Stimulated activated memory B cell treated with anti-CD40 and anti-IgM and Interleukin-4, amounts not matched to agents 10 μg/mL and 1 μg/mL and 100 μg/mL, for 72 hours (primary cell): ENCODE results near the gene GCK.

Experiments
- ATAC-seq: fragments of 150-1000 bp; cut with Tn5 transposase; 2 replicates; pipeline ENCODE4 v1.10.0; 2021
- H3K27ac Mint-ChIP-seq: one replicate; pipeline ENCODE4 v1.8.0; 2022; ENCODE audit warnings: mild to moderate bottlenecking, mixed read lengths
- H3K27me3 Mint-ChIP-seq: one replicate; pipeline ENCODE4 v1.8.0; 2022; ENCODE audit warnings: mixed read lengths
- H3K36me3 Mint-ChIP-seq: one replicate; pipeline ENCODE4 v1.8.0; 2022; ENCODE audit warnings: mixed read lengths
- H3K4me1 Mint-ChIP-seq: one replicate; pipeline ENCODE4 v1.8.0; 2022; ENCODE audit warnings: mixed read lengths
- H3K4me3 Mint-ChIP-seq: one replicate; pipeline ENCODE4 v1.8.0; 2022; ENCODE audit warnings: mild to moderate bottlenecking, moderate library complexity, mixed read lengths
- H3K9me3 Mint-ChIP-seq: one replicate; pipeline ENCODE4 v1.8.0; 2022; ENCODE audit warnings: mixed read lengths

GCK gene

DNA sequence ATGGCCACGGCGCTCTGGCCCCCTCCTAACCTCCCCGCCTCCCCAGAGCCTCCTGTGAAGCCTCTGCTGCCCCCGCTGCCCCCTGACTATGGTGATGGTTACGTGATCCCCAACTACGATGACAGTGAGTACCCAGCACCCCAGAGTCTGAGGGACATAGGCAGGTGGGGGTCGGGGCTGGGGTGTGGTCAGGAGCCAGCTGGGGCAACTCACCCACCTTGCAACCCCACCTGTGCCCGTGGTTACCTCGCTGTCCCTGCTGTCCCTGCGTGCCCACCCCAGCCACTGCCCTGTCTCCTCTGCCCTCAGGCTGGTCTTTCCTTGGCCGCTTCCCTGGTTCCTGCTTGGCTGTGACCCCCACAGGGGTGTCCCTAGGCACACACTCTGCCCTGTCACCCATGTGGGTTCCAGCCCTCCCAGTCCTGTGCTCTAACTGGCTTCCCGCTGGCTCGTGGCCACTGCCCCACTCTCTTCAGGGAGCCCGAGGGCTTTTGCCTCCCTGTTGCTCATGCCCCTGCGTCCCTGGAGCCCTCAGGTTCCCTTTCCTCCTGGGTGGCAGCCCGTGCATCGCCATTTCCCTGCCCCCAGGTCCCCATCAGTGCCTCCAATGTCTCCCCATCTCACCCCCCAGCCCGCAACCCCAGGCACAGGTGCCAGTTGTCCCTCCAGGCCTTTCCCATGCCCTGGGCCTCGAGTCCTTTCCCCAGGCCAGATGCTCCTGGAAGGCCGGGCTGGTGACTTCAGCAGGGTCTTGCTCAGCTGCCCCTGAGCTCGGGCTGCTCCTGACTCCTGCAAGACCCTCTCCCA is 81.1 kb downstream of the GCK start:
- Mint-ChIP-seq H3K4me3 (no peak overlapping the region), H3K4me1 (peaks cover 20% of the 10 kb centered on the region), H3K36me3 (peaks cover 12% of the 10 kb centered on the region), H3K9me3 (no peaks in the 10 kb centered on the region), H3K27ac (no peak overlapping the region), H3K27me3 (peaks cover 34% of the 10 kb centered on the region)
- no peak for ATAC-seq

DNA sequence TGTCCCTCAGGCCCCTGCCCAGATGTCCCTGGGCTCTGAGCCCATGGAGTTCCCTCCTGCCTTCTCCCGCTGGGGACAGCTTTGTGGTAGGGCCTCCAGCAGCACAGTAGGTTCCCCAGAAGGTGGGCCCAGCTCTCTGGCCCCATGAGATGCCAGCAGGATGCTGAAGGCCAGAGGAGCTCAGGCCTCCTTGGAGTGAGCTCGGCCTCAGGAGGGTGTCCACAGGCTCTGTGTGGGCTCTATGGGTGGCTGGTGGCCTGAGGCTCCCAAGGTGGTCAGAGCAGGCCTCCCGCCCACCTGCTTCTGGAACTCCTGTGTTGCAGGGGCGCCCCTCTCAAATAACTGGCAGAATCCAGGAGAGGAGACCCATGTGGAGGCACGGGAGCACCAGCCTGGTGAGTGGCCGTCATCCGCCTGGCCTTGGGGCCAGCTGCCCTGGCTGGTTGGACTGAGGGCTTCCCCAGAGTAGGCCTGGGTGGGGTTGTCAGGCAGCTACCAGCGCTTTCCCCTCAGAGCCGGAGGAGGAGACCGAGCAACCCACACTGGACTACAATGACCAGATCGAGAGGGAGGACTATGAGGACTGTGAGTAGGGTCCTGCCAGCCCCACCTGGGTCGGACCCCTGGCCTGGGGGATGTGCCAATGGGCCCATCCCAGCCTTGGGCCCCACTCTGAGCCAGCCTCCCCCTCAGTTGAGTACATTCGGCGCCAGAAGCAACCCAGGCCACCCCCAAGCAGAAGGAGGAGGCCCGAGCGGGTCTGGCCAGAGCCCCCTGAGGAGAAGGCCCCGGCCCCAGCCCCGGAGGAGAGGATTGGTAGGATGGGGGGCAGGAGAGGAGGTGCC is 81.9 kb downstream of the GCK start:
- Mint-ChIP-seq H3K27me3 (peaks cover 37% of the 10 kb centered on the region), H3K4me3 (no peak overlapping the region), H3K36me3 (peaks cover 4% of the 10 kb centered on the region), H3K9me3 (no peaks in the 10 kb centered on the region), H3K27ac (no peak overlapping the region), H3K4me1 (peaks cover 26% of the 10 kb centered on the region)
- no peak for ATAC-seq

DNA sequence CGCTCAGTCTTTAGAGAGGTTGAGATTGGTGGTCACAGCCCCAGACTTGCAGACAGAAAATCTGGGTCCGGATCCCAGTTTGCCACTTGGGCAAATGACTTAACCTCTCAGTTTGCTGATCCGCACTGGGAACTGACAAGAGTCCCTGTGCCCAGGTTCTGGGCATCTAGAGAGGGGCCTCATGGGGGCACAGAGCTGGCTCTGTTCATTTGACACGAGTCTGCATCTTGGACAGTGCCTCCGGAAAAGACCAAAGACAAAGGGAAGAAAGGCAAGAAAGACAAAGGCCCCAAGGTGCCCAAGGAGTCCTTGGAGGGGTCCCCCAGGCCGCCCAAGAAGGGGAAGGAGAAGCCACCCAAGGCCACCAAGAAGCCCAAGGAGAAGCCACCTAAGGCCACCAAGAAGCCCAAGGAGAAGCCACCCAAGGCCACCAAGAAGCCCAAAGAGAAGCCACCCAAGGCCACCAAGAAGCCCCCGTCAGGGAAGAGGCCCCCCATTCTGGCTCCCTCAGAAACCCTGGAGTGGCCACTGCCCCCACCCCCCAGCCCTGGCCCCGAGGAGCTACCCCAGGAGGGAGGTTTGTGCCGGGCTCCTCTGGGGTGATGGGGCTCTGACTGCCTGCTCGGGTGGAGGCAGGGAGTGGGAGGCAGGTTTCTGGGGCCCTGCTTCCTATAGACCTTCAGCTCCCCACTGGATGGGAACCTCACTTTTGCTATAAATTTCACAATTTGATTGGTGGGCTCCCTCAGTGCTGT is 82.8 kb downstream of the GCK start:
- Mint-ChIP-seq H3K4me3 (no peak overlapping the region), H3K9me3 (no peaks in the 10 kb centered on the region), H3K36me3 (no peaks in the 10 kb centered on the region), H3K27ac (peak overlapping the region; percentile 3), H3K27me3 (peaks cover 37% of the 10 kb centered on the region), H3K4me1 (peaks cover 31% of the 10 kb centered on the region)
- no peak for ATAC-seq

DNA sequence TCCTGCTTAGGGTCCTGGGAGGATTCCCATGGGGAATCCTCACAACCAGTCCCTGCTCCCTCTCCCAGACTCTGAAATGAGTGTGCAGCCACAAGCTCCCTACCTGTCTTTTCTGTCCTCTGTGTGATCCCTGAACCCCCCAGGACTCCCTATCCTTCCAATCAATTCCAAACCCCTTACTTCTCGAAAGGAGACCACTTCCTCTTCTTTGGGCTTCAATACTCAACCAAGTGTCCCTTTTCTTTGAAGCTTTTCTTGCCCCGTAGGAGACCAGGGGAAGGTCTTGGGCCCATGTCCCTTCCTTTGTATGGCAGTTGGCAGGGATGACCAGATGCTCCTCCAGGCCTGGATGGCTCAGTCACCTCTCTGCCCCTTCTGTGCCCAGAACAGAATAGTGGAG is 83.4 kb downstream of the GCK start:
- no peaks in the 10 kb centered on the region for H3K9me3 Mint-ChIP-seq
- H3K4me1 Mint-ChIP-seq: peaks cover 38% of the 10 kb centered on the region
- no peaks in the 10 kb centered on the region for H3K36me3 Mint-ChIP-seq
- peaks cover 37% of the 10 kb centered on the region for H3K27me3 Mint-ChIP-seq
- peak overlapping the region; percentile 3 for H3K27ac Mint-ChIP-seq
- no peak for ATAC-seq
- H3K4me3 Mint-ChIP-seq: peak overlapping the region; percentile 3

DNA sequence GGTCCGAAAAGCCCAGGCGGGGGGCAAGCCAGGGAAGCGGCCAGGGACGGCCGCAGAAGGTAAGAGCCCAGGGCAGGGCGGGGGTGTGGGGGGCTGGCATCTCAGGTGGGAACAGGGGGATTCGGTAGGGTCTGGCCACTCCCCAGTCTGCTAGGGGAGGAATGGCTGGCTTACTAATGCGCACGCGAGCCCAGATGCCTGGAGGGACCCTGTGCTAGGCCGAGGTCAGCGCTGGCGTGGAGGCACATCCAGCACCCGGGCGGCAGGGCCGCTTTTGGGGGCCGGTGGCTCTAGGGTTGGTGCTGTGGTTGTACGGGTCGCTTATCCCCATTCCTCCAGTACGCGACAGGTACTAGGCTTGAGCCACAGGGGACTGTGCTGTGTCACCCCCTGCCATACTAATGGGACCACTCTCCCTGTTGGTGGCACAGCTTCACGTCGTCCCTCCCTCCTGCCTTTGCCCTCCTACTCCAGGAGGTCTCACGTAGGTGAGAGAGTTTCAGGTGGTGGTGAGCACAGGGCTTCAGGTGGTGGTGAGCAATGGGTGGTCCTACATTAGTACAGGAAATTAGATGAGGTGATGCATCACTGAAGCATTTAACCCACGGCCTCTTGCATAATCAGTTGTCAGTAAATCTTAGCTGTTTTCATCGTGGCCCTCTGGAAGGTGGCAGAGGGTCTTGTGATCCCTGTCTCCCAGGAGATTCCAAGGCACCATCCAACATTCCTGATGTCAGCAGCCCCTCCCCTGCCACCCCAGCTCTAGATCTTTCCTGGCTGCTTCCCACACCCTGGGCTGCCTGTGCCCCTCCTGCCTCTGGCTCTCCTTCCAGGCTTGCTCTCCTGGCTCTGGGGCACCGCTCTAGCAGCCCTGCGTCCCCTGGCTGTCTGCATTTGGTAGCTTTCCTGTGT is 84.1 kb downstream of the GCK start:
- peaks cover 37% of the 10 kb centered on the region for H3K27me3 Mint-ChIP-seq
- ATAC-seq: no peak
- H3K27ac Mint-ChIP-seq: peak overlapping the region; percentile 3
- H3K36me3 Mint-ChIP-seq: no peaks in the 10 kb centered on the region
- peak overlapping the region; percentile 56 for H3K4me3 Mint-ChIP-seq
- no peaks in the 10 kb centered on the region for H3K9me3 Mint-ChIP-seq
- peaks cover 44% of the 10 kb centered on the region for H3K4me1 Mint-ChIP-seq

DNA sequence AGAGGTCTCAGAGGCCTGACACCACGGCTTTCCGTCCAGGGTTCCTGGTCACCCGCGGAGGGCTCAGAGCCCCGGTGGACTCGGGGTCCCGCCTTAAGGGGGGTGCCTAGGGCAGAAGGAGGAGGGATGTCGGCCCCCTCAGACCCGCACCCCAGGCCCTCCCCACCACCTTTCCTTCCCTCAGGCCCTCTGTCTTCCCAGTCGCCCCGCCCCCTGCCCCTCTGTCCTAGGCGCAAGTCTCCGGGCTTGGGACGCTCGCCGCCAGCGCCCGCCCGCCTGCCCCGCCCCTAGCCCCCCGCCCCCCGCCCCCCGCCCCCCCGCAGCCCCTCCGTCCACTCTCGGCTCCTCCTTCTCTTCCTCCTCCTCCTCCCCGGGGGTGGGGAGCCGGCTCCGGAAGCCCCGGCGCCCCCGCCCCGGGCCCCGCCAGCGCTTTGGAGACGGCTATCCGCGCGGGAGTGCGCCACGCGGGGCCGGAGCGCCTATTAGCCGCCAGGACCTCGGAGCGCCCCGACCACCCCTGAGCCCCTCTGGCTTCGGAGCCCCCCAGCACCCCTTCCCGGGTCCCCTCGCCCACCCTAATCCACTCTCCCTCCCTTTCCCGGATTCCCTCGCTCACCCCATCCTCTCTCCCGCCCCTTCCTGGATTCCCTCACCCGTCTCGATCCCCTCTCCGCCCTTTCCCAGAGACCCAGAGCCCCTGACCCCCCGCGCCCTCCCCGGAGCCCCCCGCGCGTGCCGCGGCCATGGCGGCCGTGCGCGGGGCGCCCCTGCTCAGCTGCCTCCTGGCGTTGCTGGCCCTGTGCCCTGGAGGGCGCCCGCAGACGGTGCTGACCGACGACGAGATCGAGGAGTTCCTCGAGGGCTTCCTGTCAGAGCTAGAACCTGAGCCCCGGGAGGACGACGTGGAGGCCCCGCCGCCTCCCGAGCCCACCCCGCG is 85.0 kb downstream of the GCK start, which contains the start of gene AEBP1:
TSS of gene AEBP1 (plus strand) at position 423 of the 937 bp plus-strand sequence. CDS start at position 744, 321 bp downstream.
- no peaks in the 10 kb centered on the region for H3K9me3 Mint-ChIP-seq
- peak within 1 kb of the TSS; percentile 56 for H3K4me3 Mint-ChIP-seq
- peaks cover 37% of the 10 kb centered on the region for H3K27me3 Mint-ChIP-seq
- no peaks in the 10 kb centered on the region for H3K36me3 Mint-ChIP-seq
- peak within 1 kb of the TSS; percentile 53 for H3K27ac Mint-ChIP-seq
- ATAC-seq: peak; percentile 56
- peaks cover 44% of the 10 kb centered on the region for H3K4me1 Mint-ChIP-seq

DNA sequence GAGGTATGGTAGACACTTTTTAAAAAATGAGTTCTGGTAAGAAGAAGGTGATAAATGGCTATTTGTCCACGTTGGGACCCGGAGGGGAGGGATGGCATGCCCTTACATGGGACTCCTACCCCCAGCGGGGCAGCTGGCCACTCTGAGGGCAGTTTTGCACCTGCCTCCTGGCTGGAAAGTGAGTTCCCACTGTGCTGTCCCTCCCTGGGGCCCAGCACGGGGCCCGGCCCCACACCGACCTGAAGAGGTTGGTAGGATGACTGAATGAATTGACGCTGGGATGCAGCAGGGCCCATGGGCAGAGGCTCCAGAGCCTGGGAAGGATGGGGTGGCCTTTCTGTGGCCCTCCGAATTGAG is 85.7 kb downstream of the GCK start:
- Mint-ChIP-seq H3K36me3 (no peaks in the 10 kb centered on the region), H3K27ac (peak overlapping the region; percentile 53), H3K27me3 (peaks cover 32% of the 10 kb centered on the region), H3K9me3 (no peaks in the 10 kb centered on the region), H3K4me3 (peak overlapping the region; percentile 28), H3K4me1 (peaks cover 44% of the 10 kb centered on the region)
- no peak for ATAC-seq

DNA sequence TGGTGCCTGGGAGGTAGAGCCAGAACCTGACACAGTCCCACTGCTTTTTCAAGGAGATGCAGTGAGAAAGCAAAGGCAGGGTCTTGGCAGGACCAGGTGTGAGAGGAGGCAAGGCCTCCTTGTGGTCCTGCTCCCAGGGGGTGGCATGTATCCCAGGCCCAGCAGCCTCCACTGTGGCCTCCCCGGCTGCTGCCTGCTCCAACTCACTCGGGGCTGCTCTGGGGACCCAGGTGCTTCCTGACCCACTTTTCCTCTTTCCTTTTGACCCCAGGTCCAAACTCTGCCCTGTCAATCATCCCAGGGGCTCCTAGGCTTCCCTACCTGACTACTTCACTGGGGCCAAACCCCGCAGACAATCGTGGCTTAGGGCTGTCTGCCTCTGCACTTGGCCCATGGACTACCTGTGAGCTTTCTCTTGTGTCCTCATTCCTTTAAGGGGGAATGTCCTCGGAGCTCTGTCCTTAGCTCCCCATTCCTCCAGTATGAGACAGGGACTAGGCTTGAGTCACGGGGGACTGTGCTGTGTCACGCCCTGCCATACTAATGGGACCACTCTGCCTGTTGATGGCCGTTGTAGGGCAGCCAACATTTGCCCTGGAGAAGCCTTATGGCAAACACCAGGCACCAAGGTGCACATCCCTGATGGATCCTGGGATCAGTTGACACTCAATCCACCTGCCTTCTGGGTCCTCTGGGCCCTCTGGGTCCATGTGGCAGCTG is 86.2 kb downstream of the GCK start:
- H3K27ac Mint-ChIP-seq: peak overlapping the region; percentile 53
- H3K4me3 Mint-ChIP-seq: peak overlapping the region; percentile 28
- peaks cover 46% of the 10 kb centered on the region for H3K4me1 Mint-ChIP-seq
- H3K27me3 Mint-ChIP-seq: peaks cover 27% of the 10 kb centered on the region
- no peaks in the 10 kb centered on the region for H3K9me3 Mint-ChIP-seq
- ATAC-seq: no peak
- no peaks in the 10 kb centered on the region for H3K36me3 Mint-ChIP-seq

DNA sequence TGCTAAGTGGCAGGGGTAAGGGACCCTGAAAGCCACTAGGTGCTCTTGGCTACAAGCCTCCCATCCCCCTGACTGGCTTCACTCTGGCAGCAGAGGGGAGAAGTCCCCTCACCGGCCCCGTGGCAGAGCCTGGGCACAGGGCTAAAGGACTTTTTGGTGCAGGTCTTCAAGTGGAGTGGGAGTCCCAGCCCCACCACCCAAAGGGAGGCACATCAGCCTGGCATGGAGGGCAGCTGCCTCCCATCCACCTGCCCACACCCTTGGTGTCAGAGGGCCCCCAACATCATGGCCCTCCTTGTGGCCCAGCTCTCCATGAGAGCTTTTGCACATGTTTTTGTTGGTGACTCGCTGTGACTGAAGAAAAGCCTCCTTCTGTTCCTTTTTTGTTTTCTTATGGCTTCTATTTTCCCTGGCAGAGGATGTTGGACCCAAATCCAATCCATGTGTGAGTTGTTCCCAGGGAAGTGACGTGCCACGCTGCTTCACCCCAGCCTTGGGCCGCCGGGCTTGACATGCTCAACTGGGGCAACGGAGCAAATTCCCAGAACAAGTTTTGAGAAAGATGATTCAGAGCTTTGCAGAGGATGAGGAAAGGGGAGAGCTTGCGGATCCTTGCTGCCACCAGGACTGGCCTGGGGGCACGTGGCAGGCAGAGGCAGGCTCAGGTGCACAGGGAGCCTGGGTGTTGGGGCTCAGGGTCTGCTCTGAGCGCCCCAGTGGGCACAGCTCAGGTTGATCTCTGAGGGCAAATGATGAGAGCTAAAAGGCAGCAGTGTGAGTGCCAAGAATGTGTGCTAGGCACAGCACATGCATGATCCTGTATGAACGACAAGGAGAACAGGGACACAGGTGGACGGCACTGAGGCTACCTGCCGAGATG is 87.0 kb downstream of the GCK start:
- H3K36me3 Mint-ChIP-seq: no peaks in the 10 kb centered on the region
- H3K27ac Mint-ChIP-seq: peak overlapping the region; percentile 26
- ATAC-seq: no peak
- H3K9me3 Mint-ChIP-seq: no peaks in the 10 kb centered on the region
- H3K4me3 Mint-ChIP-seq: no peak overlapping the region
- H3K27me3 Mint-ChIP-seq: peaks cover 27% of the 10 kb centered on the region
- H3K4me1 Mint-ChIP-seq: peaks cover 54% of the 10 kb centered on the region

DNA sequence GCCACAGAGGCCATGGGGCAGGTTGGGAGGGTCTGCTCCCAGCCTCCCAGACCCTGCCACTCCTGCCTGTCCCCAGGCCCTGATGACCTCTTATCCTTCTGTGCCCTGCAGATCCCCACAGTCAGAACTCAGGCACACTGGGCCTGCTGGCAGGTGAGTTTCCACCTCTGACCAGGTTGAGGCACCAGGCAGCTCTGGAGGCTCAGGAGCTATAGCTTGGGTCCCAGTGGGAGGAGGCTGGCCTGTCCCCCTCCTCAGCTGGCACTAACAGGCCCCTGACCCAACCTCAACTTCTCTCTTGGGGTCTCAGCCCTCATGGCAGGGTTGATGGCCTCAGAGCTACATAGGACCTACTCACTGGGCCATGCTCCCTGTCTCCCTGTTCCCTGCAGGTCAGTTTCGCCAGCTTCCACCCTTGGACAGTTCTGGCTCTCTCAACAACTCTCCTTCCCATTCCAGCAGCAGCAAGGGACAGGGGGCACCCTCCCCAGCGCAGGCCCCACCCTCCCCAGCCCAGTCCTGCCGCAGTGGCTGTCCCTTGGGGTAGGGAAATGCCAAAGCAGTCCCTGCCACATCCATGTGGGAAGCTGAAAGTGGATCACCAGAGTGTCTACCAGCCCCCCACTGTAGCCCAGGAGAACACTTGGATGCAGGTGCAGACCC is 87.8 kb downstream of the GCK start:
- no peak for ATAC-seq
- no peaks in the 10 kb centered on the region for H3K36me3 Mint-ChIP-seq
- H3K4me3 Mint-ChIP-seq: no peak overlapping the region
- peaks cover 61% of the 10 kb centered on the region for H3K4me1 Mint-ChIP-seq
- peak overlapping the region; percentile 61 for H3K27ac Mint-ChIP-seq
- no peaks in the 10 kb centered on the region for H3K9me3 Mint-ChIP-seq
- H3K27me3 Mint-ChIP-seq: peaks cover 26% of the 10 kb centered on the region

DNA sequence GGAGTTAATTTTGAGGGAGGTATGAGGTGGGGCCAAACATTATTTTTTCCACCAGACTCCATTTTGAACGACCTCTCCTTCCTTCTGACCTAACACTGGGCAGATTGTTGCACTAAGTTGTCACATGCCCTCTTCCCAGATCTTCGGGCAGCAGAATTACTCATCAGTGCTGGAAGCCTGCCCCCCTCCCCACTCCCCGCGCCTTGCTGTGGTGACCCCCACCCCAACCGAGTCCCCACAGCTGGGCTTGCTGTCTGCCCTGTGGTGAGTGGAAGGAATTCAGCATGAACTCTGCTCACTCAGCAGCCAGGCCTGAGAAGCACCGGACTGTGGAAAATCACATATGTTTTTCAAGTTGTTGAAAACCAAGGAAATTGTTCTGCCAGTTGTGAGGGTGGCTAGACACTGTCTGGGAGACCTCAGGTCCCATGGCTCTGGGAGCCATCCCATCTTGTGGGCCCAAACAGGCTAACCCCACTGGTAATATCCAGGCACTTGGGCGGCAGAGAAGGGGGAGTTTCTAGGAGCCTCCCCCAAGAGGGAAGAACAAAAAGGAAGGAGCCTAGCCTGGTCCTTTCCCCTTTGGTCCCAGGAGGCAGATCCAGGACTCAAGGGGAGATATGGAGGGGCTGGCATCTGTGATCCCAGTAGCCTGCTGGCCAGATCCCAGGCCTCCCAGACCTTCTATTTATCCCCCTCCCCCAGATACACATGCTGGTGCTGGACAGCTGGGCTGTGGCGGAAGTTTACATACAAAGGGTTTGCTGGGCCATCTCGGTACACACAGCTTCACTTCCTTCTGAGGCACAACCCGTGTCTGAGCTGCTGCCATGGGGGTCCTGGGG is 88.6 kb downstream of the GCK start:
- Mint-ChIP-seq H3K9me3 (no peaks in the 10 kb centered on the region), H3K27me3 (peaks cover 18% of the 10 kb centered on the region), H3K4me3 (no peak overlapping the region), H3K36me3 (no peaks in the 10 kb centered on the region), H3K4me1 (peaks cover 61% of the 10 kb centered on the region), H3K27ac (peak overlapping the region; percentile 61)
- ATAC-seq: no peak
